CD4-positive, alpha-beta T cell treated with Interleukin-17A for 1 hour (primary cell): ENCODE data around the gene BPI.
"Not testable (repeated sequence)": the region's sequence is repeated elsewhere in the genome, so short reads cannot be mapped to it uniquely, and the experiment has no call there.

Experiments used
- DNase-seq: peaks from one replicate; pipeline ENCODE4 v3.0.0-alpha.2; 2020

BPI gene

DNA sequence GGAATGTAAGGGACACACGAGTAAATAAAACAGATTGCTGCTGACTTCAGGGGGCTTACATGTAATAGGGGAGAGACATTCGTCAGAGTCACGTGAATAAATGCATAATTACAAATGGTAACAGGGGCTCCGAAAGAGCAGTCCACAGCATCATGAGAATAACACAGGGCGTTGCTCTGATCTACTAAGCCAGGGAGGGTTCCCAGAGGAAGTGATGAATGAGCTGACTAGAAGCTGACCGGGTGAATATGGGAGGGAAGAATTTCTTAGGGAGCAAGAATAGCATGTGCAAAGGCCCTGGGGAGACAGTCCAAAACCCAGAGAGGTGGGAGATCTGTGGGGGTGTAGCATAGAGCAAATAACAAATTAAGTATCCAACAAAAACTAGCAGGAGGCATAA lies 2.4 kb downstream of the BPI start:
- DNase-seq = no peak

DNA sequence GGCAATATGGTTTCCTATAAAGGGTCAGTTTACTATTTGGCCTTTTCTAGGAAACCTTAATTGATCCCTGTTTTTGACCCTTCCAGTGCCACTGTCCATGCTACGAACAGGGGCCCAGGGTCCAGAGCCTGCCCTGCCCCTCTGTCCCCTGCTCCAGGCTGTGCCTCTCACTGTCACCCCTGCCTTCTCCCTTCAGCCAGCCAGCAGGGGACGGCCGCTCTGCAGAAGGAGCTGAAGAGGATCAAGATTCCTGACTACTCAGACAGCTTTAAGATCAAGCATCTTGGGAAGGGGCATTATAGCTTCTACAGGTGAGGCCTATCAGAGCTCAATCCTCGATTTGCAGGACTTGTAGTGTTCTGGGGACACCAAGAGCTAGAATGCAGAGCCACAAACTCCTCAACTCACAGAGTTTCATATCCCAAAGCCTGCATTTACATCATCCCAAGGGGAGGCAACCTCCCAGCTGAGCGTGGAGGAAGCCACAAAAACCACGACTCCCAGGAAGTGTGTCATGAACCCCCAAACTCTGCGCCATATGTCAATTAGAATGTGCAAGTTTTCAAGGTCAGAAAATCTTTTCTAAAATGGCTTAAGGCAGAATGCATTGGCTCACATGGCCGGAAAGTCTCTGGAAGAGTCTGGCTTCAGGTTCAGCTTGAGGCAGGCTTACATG lies 3.6 kb downstream of the BPI start:
- DNase-seq = no peak

GRCh38 chr20:38308047-38308438 lies 4.1 kb downstream of the BPI start:
- no peak for DNase-seq

DNA sequence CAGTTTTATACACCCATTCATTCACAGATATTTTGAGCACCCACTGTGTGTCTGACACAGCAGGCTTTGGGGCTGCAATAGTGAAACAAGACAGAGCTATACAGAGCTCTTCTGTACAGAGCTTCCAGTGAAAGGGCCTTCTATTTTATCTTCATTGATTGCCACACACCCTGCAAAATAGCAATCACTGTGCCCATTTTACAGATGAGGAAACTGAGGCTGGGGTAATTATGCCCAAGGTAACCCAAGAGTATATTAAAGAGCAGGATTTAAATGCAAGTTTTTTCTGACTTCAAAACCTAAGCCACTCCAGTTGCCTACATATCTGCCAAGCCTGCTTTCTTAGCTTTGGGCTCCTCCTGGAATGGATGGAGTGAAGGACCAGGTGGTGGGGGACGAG lies 4.5 kb downstream of the BPI start:
- no peak for DNase-seq

- DNase-seq = no peak
These were observed 7.1 kb downstream of the BPI start for GRCh38 chr20:38311091-38311490.

- DNase-seq = no peak
These were observed 7.5 kb downstream of the BPI start for GRCh38 chr20:38311491-38311890.

DNA sequence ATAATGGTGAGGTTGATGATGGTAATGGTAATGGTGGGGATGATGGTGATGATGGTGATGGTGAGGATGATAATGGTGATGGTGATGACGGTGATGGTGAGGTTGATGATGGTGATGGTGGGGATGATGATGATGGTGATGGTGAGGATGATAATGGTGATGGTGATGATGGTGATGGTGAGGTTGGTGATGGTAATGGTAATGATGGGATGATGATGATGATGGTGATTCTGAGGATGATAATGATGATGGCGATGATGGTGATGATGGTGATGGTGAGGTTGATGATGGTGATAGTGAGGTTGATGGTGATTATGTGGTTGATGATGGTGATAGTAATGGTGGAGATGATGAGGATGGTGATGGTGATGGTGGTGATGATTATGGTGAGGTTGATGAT lies 9.7 kb downstream of the BPI start:
- no peak for DNase-seq

DNA sequence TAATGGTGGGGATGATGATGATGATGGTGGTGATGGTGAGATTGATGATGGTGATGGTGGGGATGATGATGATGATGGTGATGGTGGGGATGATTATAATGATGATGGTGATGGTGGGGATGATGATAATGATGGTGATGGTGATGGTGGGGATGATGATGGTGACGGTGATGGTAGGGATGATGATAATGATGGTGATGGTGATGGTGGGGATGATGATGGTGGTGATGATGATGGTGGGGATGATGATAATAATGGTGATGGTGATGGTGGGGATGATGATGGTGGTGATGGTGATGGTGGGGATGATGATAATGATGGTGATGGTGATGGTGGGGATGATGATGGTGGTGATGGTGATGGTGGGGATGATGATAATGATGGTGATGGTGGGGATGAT lies 10.4 kb downstream of the BPI start:
- not testable (repeated sequence) for DNase-seq

DNA sequence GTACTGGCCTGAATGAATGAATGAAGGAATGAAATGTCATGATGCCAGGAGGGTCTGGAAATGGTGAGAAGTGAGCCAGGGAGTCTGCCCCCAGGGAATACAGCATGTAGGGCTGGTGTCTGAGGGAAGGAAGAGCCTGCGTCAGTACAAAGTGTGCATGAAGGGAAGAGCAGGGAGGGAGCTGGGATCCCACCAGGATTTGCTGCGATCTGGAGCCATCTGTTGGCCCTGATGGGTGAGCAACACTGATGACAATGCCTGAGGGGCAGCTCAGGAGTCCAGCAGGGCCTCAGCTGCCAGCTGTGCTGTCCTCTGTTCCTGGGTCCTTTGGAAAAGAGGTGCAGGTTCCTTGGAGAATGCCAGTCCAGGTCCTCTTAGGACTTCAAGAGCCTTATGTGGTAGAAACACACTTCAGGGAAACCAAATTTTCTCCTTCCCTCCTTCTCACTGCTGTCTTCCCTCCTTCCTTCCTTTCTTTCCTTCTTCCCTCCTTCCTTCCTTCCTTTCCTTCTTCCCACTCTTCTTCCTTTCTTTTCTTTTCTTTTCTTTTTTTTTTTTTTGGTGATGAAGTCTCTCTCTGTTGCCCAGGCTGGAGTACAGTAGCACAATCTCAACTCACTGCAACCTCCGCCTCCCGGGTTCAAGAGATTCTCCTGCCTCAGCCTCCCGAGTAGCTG lies 11.5 kb downstream of the BPI start:
- no peak for DNase-seq

DNA sequence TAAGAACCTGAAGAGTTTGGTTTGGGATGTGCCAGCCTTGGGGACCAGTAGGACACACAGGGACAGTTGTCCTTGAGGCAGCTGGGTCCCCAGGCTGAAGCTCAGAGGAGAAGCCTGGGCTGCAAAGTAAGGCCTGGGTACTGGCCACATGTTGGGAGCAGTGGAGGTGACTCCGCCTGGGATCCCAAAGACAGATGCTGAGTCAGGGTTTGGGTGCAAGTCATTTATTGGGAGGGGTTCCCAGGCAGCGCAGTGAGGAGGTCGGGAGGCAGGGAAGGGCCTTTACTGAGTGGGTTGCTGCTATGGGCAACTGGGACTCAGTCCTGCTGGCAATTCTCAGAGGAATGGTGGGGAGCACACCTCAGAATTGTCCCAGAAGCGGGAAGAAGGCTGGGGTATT lies 12.4 kb downstream of the BPI start:
- DNase-seq = no peak

DNA sequence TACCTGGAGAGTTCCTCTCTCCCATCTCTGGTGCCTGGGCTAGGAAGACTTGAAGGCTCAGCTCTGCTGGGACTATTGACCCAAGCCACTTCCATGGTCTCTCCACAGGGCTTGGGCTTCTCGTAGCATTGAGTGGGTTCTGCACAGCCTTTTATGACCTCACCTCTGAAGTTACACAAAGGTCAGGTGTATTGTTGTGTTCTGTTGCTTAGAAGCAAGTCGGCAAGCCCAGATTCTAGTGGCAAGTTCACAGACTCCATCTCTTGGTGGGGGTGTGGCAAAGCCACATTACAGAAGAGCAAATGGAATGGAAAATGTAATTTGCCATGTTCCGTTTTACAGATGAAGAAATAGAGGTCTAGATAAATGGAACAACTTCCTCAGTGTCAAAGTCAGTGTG lies 13.5 kb downstream of the BPI start:
- DNase-seq = no peak

DNA sequence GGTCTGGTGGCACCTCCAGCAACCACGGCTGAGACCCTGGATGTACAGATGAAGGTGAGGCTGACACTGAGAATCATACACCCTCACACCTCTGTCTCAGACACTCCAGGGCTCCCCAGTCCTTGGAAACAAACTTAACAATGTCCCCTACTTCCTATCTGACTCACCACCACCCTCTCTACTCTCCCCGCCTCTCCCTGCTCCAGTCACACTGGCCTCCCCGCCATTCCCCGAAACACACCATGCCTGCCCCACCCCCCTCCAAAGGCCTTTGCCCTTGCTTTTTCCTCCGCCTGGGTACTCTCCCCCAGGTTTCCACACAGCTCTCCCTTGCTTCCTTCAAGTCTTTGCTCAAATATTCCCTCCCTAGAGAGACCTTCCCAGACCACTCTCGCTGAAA lies 16.3 kb downstream of the BPI start:
- no peak for DNase-seq

DNA sequence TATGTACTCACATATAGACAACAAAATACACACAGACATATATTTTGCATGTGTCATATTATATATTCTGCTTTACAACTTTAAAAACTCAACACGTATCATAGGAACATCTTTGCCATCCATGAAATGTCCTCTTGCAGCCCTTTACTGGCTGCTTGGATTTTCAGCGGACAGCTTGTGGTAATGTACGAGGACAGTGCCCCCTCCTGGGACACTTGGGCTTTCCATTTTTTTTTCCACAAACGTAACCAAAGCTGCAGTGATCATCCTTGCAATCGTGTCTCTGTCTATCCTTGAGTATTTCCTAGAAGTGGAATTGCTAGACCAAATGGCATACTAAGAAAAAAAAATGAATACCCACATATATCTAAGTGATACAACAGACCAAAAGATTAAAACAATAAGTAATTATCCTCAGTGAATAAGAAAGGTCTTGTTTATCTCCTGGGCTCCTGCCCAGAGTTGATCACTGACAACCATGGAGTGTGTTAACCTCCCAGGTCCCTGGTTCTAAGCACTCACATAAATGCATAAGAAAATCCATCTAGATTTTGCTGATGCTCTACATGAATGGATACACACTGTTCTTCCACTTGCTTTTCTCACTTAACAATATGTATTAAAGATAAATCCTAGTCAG lies 18.1 kb downstream of the BPI start:
- no peak for DNase-seq

DNA sequence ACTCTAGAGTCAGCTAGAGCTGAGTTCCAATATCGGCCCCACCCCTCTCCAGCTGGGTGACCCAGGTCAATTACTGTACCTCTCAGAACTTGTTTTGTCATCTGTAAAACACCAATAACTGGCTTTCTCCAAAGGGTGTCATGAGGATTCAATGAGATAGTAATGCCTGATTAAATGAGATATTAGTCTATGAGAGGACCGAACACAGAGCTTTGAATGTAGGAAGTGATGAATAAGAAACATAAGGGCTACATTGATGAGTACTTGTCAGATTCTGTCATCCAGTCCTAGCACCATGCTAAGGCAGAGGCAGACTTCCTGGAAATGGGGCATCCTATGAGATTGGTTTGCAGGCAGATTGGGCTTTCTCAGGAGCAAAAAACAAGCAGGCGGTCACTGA lies 20.2 kb downstream of the BPI start:
- no peak for DNase-seq

DNA sequence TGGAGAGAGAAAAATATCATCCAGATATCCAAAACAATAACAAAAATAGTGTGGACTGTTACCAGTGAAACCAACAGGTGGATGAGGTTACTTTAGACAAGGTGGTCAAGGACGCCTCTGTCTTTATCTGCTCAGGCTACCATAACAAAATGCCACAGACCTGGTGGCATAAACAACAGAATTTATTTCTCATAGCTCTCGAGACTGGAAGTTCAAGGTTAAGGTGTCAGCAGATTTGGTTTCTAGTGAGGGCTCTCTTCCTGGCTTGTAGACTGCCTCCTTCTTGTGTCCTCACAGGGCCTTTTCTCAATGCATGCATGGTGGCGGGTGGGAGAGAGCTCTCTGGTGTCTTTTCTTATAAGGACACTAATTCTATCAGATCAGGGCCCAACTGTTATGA lies 21.2 kb downstream of the BPI start:
- no peak for DNase-seq

- no peak for DNase-seq
These were observed 21.9 kb downstream of the BPI start for GRCh38 chr20:38325905-38326304.

DNA sequence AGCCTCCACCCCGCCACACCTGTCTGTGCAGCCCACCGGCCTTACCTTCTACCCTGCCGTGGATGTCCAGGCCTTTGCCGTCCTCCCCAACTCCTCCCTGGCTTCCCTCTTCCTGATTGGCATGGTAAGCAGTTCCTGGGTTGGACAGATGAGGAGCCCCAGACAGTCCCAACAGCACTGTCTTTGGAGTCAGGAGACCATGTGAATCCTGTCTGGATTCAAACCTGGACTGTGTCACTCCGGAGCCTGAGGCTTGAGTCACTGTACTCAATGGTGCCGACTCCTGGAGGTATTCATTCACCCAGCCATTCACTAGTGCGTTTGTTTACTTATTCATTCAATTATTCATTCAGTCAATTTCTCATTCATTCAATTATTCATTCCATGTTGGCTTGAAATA lies 22.4 kb downstream of the BPI start:
- no peak for DNase-seq

DNA sequence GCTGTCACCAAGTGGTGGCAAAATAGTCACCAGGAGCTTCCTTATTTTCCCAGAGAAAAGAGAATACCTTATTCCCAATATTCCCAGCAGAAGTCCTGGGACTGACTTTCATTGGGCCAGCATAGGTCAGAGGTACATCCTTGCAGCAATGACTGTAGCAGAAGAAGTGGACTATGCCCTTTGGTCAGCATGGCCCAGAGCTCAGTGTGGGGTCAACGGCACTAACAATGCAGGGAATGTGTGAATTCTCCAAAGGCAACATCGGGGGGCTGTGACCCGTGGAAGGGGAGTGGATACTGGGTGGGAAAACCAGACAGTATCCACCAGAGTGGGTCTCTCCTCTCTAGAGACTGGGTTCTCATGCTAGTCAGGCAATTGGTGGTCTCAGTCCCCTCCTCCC lies 26.7 kb downstream of the BPI start:
- no peak for DNase-seq

DNA sequence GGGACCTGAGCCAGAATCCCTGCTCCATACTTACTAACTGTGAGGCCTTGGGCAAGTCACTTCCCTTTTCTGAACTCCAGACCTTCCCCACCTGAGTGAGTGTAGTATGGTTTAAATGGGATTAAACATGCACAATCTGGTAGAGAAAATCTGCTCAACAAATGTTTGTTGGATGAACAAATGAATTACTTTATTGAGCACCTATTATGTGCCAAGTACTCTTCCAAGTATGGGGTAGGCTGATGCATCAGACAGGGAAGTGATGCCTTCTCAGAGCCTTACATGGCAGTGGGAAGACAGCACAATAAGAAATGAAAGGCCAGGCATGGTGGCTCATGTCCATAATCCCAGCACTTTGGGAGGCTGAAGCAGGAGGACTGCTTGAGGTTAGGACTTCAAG lies 27.3 kb downstream of the BPI start:
- no peak for DNase-seq

DNA sequence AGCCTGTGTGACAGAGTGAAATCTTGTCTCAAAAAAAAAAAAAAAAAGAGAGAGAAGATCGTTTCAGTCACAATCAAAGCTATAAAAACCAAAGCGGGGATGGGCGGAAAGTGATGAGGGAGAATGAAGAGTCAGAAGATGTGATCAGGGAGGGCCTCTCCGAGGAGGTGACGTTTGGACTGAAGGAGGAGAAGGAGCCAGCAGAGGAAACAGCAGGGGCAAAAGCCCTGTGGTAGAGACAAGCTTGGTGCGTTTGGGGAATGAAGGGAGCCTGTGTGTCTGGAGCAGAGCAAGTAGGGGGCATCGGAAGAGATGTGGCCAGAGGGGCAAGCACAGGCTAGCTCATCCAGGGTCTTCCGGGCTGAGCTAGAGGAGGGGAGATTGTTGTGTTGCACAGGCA lies 27.9 kb downstream of the BPI start:
- no peak for DNase-seq

GRCh38 chr20:38334016-38334415 lies 30.1 kb downstream of the BPI start:
- no peak for DNase-seq

DNA sequence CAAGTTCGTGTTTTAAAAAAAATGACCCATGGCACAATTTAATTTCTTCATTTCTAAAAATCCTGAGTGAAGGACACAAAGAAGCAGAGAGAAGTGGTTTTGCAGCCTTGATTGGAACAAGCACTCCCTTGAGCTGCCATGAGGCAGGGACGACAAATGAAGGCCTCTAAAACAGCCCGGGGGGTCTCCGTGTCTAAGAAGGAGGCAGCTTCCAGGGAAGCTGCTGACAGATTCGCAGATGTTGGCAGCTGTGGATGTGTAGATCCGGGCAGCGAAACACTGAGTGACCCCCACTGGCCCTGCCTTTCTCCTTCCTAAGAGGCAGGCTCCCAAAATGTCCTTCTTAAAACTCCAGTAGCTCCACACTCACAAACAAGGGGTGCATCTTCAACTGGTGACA lies 32.8 kb downstream of the BPI start:
- no peak for DNase-seq

DNA sequence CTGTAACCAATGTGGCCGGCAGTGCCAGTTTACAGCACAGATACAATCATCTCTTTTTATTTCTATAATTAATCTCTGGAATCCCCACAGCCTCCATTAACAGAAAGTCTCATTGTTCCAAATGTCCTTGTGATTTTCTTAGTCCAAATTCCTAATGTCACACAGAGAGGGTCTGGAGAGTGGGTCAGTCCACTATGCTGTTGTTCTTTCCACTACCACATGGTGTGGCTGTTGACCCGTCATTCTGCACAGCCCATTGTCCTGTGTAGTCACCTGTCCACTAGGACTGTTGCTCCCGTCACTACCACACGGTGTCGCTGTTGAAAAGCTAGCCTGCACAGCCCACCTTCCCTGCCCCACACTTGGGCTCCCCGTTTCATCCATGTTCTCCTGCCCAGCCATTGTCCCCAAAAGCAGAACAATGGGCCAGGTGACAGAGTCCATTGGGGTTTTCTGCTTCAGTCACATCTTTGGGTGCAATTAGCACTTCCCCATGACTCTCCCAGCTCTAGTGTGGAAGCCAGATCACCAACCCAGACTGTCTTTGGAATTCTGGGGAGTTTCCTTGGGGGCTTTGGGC lies 33.7 kb downstream of the BPI start:
- DNase-seq = no peak

DNA sequence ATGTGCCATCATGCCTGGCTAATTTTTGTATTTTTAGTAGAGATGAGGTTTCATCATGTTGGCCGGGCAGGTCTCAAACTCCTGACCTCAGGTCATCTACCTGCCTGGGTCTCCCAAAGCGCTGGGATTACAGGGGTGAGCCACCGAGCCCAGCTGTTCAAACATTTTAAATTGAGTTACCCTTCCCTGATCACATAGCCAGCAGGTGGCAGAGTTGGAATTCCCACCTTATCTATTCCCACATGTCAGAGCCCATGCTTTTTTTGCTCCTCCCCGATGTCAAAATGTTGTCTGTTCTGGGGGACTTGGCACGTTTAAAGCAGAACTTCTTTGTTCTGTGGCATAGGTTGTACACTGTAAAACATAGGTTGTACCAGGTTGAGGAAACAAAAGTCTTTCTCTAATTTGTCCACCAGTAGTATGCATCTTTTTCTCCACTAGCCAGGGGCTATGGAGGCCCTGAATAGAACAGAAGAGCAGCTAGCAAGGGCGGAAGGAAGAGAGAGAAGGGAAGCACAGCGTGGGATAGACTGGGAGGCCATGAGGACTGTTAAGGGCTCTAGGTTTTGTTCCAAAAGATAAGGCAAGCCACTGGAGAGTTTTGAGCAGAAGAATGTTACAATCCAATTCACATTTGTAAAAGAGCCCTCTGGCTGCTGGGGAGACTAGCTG lies 35.0 kb downstream of the BPI start:
- no peak for DNase-seq
